Astrocyte of the spinal cord (primary cell): ENCODE measurements around the gene ASPSCR1.

Experiments
- DNase-seq: peaks from one replicate; pipeline ENCODE4 v3.0.0; 2011; ENCODE audit warnings: low read depth, low spot score
- H3K4me3 ChIP-seq: 2 replicates; pipeline ENCODE4 v1.5.1; 2011; ENCODE audit warnings: low read depth, mild to moderate bottlenecking, low read length, moderate library complexity
- CTCF ChIP-seq: IDR thresholded peaks from 2 replicates; pipeline ENCODE4 v1.5.1; 2012; ENCODE audit warnings: low read depth, mild to moderate bottlenecking, low read length, inconsistent platforms
- in situ Hi-C: cut with HindIII; loops from 2 replicates; pipeline ENCODE4 v1.10.0; 2017; ENCODE audit warnings: low sequenced_read_pairs

ASPSCR1 gene

GRCh38 chr17:81998691-81999438 is 21.4 kb downstream of the ASPSCR1 start:
- no peak overlapping the region for H3K4me3 ChIP-seq
- in situ Hi-C loops, result no loop called here
- no peak for TF ChIP-seq CTCF
- DNase-seq, result no peak

- in situ Hi-C loops, result no loop called here
- no peak for DNase-seq
- no peak overlapping the region for H3K4me3 ChIP-seq
- TF ChIP-seq CTCF, result no peak
Measured at GRCh38 chr17:81999587-81999975, 22.2 kb downstream of the ASPSCR1 start.

- H3K4me3 ChIP-seq, result no peak overlapping the region
- in situ Hi-C loops, result no loop called here
- TF ChIP-seq CTCF, result no peak
- no peak for DNase-seq
Measured at GRCh38 chr17:81999976-82000802, 22.8 kb downstream of the ASPSCR1 start.

GRCh38 chr17:82000803-82001570 is 23.6 kb downstream of the ASPSCR1 start:
- H3K4me3 ChIP-seq, result no peak overlapping the region
- in situ Hi-C loops, result no loop called here
- no peak for TF ChIP-seq CTCF

GRCh38 chr17:82001571-82002056 is 24.2 kb downstream of the ASPSCR1 start:
- no peak overlapping the region for H3K4me3 ChIP-seq
- in situ Hi-C loops, result no loop called here
- DNase-seq, result no peak
- no peak for TF ChIP-seq CTCF

More at GRCh38 chr17:82000803-82001570, 23.6 kb downstream of the ASPSCR1 start:
- no peak for DNase-seq
